Mesodermal cell (in vitro differentiated cells): ENCODE measurements around the gene CBX4.

ENCODE experiments used
- H3K27ac ChIP-seq: 2 replicates; pipeline ENCODE4 v1.7.0; 2013; ENCODE audit warnings: mild to moderate bottlenecking, low read depth, low read length, moderate library complexity; ENCODE audit not compliant: severe bottlenecking
- H3K36me3 ChIP-seq: 2 replicates; pipeline ENCODE4 v1.7.1; 2013; ENCODE audit warnings: mild to moderate bottlenecking, low read length, moderate library complexity; ENCODE audit not compliant: control insufficient read depth, insufficient read depth
- H3K4me1 ChIP-seq: one replicate; pipeline ENCODE4 v1.7.1; 2013; ENCODE audit warnings: mild to moderate bottlenecking, low read length; ENCODE audit not compliant: insufficient read depth, control insufficient read depth, poor library complexity, severe bottlenecking
- H3K4me3 ChIP-seq: 2 replicates; pipeline ENCODE4 v1.7.0; 2013; ENCODE audit warnings: low read length, control low read depth, mild to moderate bottlenecking; ENCODE audit not compliant: insufficient read depth, poor library complexity, severe bottlenecking; ENCODE audit errors: extremely low read depth
- H3K9me3 ChIP-seq: 2 replicates; pipeline ENCODE4 v1.7.1; 2013; ENCODE audit warnings: mild to moderate bottlenecking, low read length, moderate library complexity; ENCODE audit not compliant: control insufficient read depth
- WGBS, 2 experiments: methylation state at CpG; one replicate each; pipeline ENCODE4 v1.1.5; 2013; ENCODE audit warnings: missing lambda C conversion rate in 2 of 2; ENCODE audit not compliant: insufficient coverage in 2 of 2; 5-methylcytosine and 5-hydroxymethylcytosine counted together

CBX4 gene

DNA sequence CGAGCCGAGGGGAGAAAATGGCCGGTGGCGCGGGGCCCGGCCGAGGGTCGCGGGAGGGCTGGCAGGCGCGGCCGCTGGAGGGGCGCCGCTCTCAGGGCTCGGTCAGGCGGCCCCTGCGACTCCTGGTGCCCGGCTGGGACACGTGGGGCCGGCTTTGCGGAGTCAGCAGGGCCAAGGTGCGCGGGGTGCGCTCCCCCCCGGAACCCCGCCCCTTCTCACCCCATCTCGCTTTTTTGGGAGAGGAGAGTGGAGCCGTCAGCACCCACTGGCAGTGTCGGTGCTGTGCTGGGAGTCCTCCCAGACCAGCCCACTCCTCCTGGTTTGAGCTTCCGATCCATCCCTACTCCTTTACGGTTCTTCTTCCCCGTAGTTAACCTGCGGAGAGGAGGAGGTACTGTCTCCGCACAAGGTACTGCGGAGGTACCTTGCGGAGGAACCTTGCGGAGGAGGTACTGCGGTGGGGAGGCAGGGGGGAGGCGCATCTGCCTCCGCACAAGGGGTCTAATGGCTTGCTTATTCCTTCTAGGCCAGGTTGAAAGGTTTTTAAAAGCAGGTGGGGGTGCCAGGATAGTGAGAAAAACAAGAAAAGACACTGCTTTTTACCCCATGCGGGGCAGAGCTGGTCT, 23.3 kb downstream of the CBX4 start:
- H3K4me1 ChIP-seq, result peaks cover 13% of the 10 kb centered on the region
- H3K27ac ChIP-seq, result no peak overlapping the region
- no peaks in the 10 kb centered on the region for H3K9me3 ChIP-seq
- no peaks in the 10 kb centered on the region for H3K36me3 ChIP-seq
- 9 to 10% methylated on average over 30 to 33 of the region's 41 CpGs for WGBS, 2 experiments
- no peak overlapping the region for H3K4me3 ChIP-seq

DNA sequence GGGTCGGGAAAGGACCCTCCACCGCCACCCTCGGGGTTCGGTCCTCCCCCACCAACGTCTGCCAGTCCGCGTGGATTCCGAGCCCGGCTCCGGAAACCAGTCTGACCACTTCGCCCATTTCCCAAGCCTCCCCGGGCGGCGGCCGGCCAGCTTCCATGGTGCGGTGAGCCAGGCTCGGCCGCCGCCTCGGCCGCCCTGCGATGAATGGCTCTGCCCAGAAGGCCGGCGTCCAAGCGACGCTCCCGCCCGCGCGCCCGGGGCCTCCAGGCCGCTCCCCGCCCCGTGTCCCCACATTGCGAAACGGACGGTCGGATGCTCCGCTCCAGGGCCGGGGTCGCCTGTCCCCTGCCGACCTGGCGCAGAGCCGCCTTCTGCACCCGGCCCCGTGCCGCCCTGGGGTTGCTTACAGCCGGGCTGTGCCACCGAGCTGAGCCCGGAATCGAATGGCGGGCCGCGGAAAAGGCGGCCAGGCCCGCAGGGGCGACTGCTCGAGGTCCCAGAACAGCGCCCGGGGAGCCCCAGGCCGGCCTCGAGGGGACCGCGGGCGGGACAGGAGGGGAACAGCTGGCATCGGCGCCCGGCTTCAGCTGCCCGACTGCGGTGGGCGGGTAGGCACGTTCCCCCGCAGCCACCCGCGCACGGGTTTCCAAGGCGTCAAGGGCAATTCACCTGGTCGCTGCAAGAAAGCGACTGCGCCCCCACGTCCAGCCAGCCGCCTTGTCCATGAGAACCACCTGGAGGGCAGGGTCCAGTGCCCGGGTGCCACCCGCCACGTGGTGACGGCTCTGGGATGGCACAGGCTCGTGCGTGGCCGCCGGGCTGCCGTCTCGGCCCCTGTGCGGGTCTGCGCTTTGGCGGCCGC, 24.0 kb downstream of the CBX4 start:
- H3K27ac ChIP-seq, result no peak overlapping the region
- peaks cover 16% of the 10 kb centered on the region for H3K4me1 ChIP-seq
- peak overlapping the region; percentile 8 for H3K4me3 ChIP-seq
- no peaks in the 10 kb centered on the region for H3K9me3 ChIP-seq
- whole genome bisulfite sequencing, 2 experiments, result 3% methylated on average over 80 to 92 of the region's 96 CpGs
- no peaks in the 10 kb centered on the region for H3K36me3 ChIP-seq

DNA sequence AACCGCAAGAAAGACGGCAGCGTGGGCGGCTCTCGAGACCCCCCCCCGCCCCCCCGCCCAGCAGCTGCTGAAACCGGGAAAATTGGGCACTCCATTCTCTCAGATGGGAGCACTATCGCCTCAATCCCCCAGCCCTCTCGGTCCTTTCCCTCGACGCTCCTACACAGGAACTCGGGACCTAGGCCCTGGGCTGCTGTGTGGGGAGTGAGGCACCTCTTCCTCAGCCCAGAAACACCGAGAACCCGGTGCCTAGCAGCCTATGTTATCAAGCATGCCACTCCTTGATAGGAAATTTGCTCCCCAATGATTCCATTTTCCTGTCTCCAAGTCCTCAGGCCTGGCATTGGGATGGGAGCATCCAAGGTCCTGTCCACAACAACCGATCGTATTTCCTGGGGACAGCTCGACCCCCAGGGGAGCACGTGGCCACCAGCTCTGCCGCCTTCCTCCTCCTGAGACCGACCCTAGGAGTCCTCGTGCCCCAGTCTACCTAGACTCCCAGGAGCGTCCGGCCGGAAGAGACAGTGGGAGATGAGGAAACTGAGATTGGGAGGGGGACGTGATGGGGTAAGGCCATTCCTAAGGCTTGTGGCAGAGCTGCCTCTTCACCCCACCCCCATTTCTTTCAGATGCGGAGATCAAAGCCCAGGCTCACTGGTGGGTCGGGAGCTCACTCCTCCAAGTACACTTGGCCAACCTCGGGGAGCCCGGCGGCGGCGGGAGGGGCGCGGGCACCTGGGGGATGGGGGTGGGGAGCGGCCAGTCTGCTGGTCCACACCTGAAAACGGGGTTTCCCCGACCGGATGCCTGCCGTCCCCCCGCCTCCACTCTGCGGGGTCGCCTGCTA, 24.9 kb downstream of the CBX4 start:
- Histone ChIP-seq H3K4me1 (peaks cover 16% of the 10 kb centered on the region), H3K36me3 (no peaks in the 10 kb centered on the region), H3K9me3 (no peaks in the 10 kb centered on the region), H3K27ac (no peak overlapping the region), H3K4me3 (no peak overlapping the region)
- 3 to 8% methylated on average over 13 to 24 of the region's 43 CpGs for WGBS, 2 experiments

DNA sequence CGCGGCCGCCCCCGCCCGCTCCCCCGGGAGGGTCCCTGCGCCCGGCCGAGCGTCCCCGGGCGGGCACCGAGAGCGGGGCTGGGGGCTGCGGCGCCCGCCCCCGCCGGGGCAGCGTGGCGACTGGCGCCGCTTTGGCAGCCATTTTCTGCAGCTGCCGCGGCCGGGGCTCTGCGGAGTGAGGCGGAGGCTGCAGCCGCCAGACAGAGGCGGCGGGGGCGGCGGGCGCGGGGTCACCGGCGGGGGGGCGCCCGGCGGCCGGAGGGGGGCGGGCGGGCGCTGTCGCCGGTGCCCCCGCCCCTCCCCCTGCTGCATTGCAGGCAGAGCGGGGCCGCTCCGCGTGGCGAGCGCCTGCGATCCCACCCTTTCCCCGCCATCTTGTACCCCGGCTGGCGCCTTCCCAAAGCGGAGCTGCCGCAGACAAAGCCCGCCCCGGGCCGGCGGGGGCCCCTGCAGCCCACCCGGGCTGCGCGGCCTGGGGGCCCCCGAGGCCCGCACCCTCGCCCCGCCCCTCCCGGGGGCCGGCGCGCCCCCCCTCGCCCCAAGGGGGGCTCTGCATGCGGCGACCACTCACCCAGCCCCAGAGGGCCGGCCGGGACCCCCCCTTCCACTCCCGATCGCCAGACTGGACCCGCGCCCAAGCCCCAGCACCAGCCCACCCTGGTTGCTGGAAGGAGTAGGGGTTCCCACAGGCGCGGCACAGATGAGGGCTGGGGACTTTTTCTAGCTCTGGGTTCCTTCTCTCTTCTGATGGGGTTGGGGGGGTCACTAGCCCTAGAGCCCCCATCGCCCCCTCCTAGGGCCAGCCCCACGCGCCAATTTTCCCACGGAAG, 25.7 kb downstream of the CBX4 start:
- Histone ChIP-seq H3K4me3 (peak overlapping the region; percentile 14), H3K4me1 (peaks cover 16% of the 10 kb centered on the region), H3K27ac (no peak overlapping the region), H3K36me3 (no peaks in the 10 kb centered on the region), H3K9me3 (no peaks in the 10 kb centered on the region)
- WGBS, 2 experiments, result 1% methylated on average over 43 to 60 of the region's 89 CpGs

DNA sequence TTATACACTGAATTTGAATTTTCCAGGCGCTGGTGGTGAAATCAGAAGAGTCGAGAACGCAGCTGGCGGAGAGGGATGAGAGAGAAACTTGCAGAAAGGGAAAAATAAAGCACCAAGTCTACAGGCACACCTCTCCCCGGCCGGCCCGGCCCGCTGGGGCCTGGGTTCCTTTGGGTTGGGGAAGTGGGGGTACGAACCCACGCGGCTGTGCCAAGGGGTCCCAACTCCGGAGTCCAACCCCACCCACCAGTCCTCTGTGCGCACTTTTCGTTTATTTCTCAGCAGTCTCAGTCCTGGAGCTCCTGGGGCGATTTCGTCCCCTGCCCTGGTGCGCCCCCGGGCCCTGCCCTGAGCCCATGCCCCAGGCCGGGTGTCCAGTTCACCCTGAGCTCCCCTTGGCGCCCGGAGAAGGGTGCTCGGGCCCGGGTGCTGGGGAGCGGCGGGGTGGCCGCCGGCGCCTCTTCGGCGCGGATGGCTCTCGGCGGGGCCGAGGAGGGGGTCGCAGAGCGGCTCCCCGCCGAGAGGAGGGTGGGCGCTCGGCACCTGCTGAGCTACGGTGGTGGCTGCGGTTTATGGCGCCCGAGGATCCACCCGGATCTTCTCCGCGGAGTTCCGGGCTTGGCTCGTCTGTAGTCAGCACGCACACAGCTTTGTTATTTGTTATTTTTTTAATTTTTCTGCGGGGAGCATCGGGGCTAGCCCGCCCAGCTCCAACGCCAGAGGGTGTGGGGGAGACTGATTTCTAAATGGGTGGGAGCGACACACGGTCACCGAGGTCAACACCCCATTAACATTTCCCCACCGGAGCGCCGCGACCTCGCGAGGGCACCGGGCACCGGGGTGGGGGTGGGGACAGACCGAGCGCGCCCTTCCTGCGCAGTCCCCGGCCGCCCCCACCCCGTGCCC, 26.6 kb downstream of the CBX4 start:
- Histone ChIP-seq H3K27ac (no peak overlapping the region), H3K4me3 (peak overlapping the region; percentile 8), H3K9me3 (no peaks in the 10 kb centered on the region), H3K36me3 (no peaks in the 10 kb centered on the region), H3K4me1 (peaks cover 16% of the 10 kb centered on the region)
- WGBS, 2 experiments, result 1 to 3% methylated on average over 29 to 40 of the region's 72 CpGs

DNA sequence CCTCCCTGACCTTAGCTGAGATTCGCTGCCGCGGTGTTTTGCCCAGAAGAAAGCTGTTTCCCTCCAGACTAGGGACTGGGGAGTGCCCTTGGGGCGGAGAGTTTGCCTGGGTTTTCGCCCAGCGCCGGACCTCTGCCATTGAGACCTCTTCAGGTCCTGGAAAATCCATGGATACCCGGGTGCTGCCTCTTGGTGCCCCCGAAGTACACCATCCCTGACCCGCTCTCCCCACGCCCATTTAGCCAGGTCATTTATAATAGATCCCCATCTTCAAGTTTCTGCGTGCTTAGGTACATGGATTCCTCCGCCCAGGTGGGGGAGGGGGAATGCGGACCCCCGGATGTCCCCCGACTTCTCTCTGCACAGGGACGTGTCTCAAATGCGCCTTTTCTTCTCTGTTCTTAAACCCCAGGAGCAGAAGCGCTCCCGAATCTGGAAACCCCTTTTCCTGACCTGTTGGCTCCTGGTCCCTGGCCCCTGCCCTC, 27.3 kb downstream of the CBX4 start:
- H3K36me3 ChIP-seq, result no peaks in the 10 kb centered on the region
- H3K4me3 ChIP-seq, result no peak overlapping the region
- WGBS, 2 experiments, result 1 to 3% methylated on average over 16 of the region's 20 CpGs
- H3K9me3 ChIP-seq, result no peaks in the 10 kb centered on the region
- H3K4me1 ChIP-seq, result peaks cover 16% of the 10 kb centered on the region
- no peak overlapping the region for H3K27ac ChIP-seq

DNA sequence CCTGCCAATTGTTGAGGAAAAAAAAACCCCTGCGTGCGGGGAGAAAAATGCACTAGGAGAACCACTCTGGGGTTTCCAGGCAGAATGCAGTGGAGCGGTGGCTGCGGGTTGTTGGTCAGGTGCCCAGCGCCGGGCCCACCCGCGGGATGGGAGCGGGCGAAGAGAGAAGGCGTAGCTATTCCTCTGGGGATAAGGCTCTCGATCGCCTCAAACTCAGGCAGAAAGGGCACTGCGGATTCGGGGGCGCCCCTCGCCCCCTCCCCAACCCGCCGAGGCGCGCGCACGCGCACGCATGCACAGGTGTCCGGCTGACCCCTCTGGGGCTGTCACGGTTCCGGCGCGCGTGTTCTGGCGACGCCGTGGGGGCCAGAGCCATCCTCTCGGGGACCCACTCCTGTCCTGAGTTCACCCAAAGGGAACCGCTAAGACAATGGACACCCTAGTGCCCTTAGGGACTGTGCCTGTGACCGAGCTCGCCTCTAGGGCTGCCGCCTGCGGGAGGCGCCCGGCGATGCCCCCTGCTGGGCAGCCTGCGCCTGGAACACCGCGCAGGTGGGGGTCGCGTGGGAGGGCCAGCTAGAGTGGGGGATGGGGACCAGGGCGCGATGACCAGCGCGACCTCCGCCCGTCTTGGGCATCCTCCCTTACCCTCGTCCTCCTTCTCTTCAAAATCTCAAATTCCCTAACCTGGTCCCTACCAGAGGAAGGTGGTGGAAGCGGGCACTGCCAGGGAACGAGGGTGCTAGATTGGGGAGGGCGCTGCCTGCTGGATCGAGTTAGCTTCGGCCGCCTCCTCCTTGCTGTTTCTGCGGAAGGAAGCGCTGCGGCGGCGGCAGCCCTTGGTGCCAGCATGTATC, 28.0 kb downstream of the CBX4 start:
- no peak overlapping the region for H3K4me3 ChIP-seq
- H3K4me1 ChIP-seq, result peaks cover 16% of the 10 kb centered on the region
- H3K27ac ChIP-seq, result no peak overlapping the region
- H3K9me3 ChIP-seq, result no peaks in the 10 kb centered on the region
- 1 to 2% methylated on average over 38 to 46 of the region's 66 CpGs for WGBS, 2 experiments
- H3K36me3 ChIP-seq, result no peaks in the 10 kb centered on the region

DNA sequence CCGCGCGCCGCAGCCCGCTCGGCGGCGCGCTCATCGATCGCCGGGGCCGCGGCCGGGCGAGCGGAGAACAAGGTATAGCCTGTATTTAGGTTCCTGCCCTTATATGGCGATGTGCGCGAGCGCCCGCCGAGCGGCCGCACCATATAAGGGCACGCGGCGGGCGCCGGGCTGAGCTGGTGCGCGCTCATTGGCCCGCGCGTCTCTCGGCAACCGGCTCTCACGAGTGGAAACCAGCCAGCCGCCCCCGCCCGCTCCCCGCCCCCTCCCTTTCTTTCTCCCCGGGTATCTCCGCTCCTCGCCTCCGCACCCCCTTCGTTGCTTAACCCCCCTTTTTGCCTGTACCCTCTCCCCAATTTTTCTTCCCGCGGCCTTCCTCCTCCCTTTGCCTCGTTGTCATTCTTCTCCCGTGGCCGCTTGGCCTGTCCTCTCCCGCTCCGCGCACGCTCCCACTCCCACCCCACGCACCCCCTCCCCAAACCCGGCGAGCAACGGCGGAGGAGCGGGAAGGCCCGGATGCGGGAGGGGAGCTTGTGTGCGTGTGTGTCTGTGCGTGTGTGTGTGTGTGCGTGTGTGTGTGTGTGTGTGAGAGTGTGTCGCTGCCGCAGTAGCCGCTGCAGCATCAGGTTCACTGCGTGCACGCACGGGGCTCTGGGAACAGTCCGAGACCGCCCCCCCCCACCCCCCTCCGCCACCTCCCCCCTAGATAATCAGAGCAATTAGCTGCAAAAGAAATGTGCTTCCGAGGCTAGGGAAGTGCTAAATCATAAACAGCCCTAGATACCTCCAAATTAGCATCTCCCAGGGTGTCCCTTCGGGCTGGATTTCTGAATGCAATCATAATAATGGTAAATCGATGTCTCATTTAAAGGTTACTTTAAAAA, 28.9 kb downstream of the CBX4 start:
- 0% methylated on average over 37 to 41 of the region's 79 CpGs for WGBS, 2 experiments
- Histone ChIP-seq H3K4me3 (peak overlapping the region; percentile 24), H3K36me3 (no peaks in the 10 kb centered on the region), H3K27ac (no peak overlapping the region), H3K4me1 (peaks cover 16% of the 10 kb centered on the region), H3K9me3 (no peaks in the 10 kb centered on the region)
